HepG2 (cell line): Measurements from ENCODE around the gene HOXA5. TPM values are rescaled to one million over a fixed set of nuclear protein-coding genes. Genes with fewer than 3 reads are reported as not detected.

Source experiments
- BRCA1 ChIP-seq: sonication (generic); formaldehyde crosslinking; IDR thresholded peaks from 2 replicates; pipeline ENCODE4 v1.4.0; 2020; ENCODE audit warnings: missing genetic modification reagents
- FUBP1 ChIP-seq: sonication (generic); formaldehyde crosslinking; IDR thresholded peaks from 2 replicates; pipeline ENCODE4 v1.5.1; 2020; ENCODE audit warnings: missing genetic modification reagents, mild to moderate bottlenecking, borderline replicate concordance
- GMEB2 ChIP-seq: IDR thresholded peaks from 2 replicates; pipeline ENCODE4 v1.6.1; 2016; ENCODE audit warnings: missing biosample characterization, missing genetic modification reagents, low read depth
- KIAA2018 ChIP-seq: sonication (generic); formaldehyde crosslinking; IDR thresholded peaks from 2 replicates; pipeline ENCODE4 v1.5.0; 2020; ENCODE audit warnings: mild to moderate bottlenecking, missing genetic modification reagents, borderline replicate concordance
- MIER2 ChIP-seq: IDR thresholded peaks from 2 replicates; pipeline ENCODE4 v1.6.1; 2016; ENCODE audit warnings: missing biosample characterization, missing genetic modification reagents
- MYNN ChIP-seq: sonication (generic); formaldehyde crosslinking; IDR thresholded peaks from 2 replicates; pipeline ENCODE4 v1.4.0; 2020; ENCODE audit warnings: mild to moderate bottlenecking, low read depth, missing genetic modification reagents
- PBX2 ChIP-seq: IDR thresholded peaks from 2 replicates; pipeline ENCODE4 v1.6.1; 2016; ENCODE audit warnings: control low read depth
- POGK ChIP-seq: sonication (generic); formaldehyde crosslinking; conservative IDR thresholded peaks from 2 replicates; pipeline ENCODE4 v1.8.0; 2022; ENCODE audit warnings: mild to moderate bottlenecking, moderate library complexity, missing genetic modification reagents
- TCF12 ChIP-seq, 2 experiments: fragments of 450-650 bp in 1 of 2; sonication (generic) in 1 of 2; formaldehyde crosslinking in 1 of 2; IDR thresholded peaks; 2 replicates each; pipeline versions ENCODE4 v1.6.1 to v1.8.0; 2017 to 2022; ENCODE audit warnings: antibody characterized with exemption in 1 of 2, mild to moderate bottlenecking in 1 of 2, missing genetic modification reagents in 1 of 2, moderate library complexity in 1 of 2
- ZFP62 ChIP-seq: sonication (generic); formaldehyde crosslinking; IDR thresholded peaks from 2 replicates; pipeline ENCODE4 v1.4.0; 2020; ENCODE audit warnings: missing genetic modification reagents
- ZNF792 ChIP-seq: IDR thresholded peaks from 2 replicates; pipeline ENCODE4 v1.6.1; 2016
- polyA plus RNA-seq, 8 experiments: library from polyadenylated mRNA; depleted of rRNA in 3 of 8; stranded (reverse) in 7 of 8; unstranded in 1 of 8; fragments of >200 nt; fragmentation: Illumina TruSeq in 4 of 8; extraction: Trizol in 4 of 8; gene quantifications; 2 replicates each; pipeline versions ENCODE4 v1.2.1 to v1.2.3, GENCODE V29; 2011 to 2016; ENCODE audit warnings: low read depth in 4 of 8, missing spikeins in 1 of 8, mixed read lengths in 1 of 8; ENCODE audit not compliant: insufficient read depth in 1 of 8
- total RNA-seq, 5 experiments: library from RNA; depleted of rRNA; stranded (reverse); fragments of >200 nt; fragmentation: Illumina TruSeq; extraction: Trizol; gene quantifications; 2 replicates each; pipeline ENCODE4 v1.2.3, GENCODE V29; 2016; ENCODE audit warnings: low read depth in 1 of 5

The HOXA5 gene
- total and polyA plus RNA-seq, 2 of the 13 experiments (the other 11 are each of a cell fraction or from before 2014, with no cell fraction given) = 3.2 to 3.6 TPM

GRCh38 chr7:27150568-27151340 is 7.3 kb upstream of the HOXA5 start (continued):
- TF ChIP-seq KIAA2018 (CRISPR knock-in tag) (no peak), BRCA1 (CRISPR knock-in tag) (no peak), PBX2 (CRISPR knock-in tag) (no peak), GMEB2 (no peak), ZNF792 (CRISPR knock-in tag) (no peak), POGK (CRISPR knock-in tag) (peak; percentile 69; the same call in 1 of the 2 replicates), ZFP62 (CRISPR knock-in tag) (no peak), FUBP1 (CRISPR knock-in tag) (no peak), MYNN (CRISPR knock-in tag) (no peak), TCF12 (IDR thresholded peaks at IDR 0.05) (no peak), TCF12 (CRISPR knock-in tag; IDR thresholded peaks at IDR 0.05) (no peak), MIER2 (0 out of 2 replicates have a peak, but pooled peaks have one; percentile 44)
